Vagina (tissue), 2 donors: ENCODE measurements around the gene TERT. TPM values are rescaled to one million over a fixed set of nuclear protein-coding genes. Genes with fewer than 3 reads are reported as not detected.

Experiments used
- DNase-seq, 2 donors: peaks; one replicate each; pipeline ENCODE4 v3.0.0-alpha.2; 2017; ENCODE audit errors: extremely low spot score in 2 of 2
- H3K27ac ChIP-seq: fragments of 200-600 bp; sonication (generic); one replicate; pipeline ENCODE4 v1.5.1; 2019
- H3K27me3 ChIP-seq: fragments of 200-600 bp; sonication (generic); one replicate; pipeline ENCODE4 v1.5.1; 2019
- H3K36me3 ChIP-seq, 2 donors: fragments of 200-600 bp; sonication (generic); one replicate each; pipeline ENCODE4 v1.5.1; 2017 to 2019
- H3K4me1 ChIP-seq: fragments of 200-600 bp; sonication (generic); one replicate; pipeline ENCODE4 v1.5.1; 2019
- H3K4me3 ChIP-seq, 2 donors: fragments of 200-600 bp; sonication (generic); 1 replicate in 1 of 2; 2 replicates in 1 of 2; pipeline ENCODE4 v1.5.1; 2016 to 2019
- H3K9me3 ChIP-seq: fragments of 200-600 bp; sonication (generic); one replicate; pipeline ENCODE4 v1.5.1; 2019
- CTCF ChIP-seq, 3 experiments: fragments of 450-650 bp in 2 of 3; fragments of 200-600 bp in 1 of 3; sonication (generic) in 1 of 3; IDR thresholded peaks; one replicate each; pipeline ENCODE4 v1.5.1; 2017 to 2019; ENCODE audit warnings: antibody characterized with exemption in 3 of 3, mild to moderate bottlenecking in 2 of 3, moderate library complexity in 2 of 3
- POLR2A ChIP-seq, 2 donors: fragments of 450-650 bp; IDR thresholded peaks; one replicate each; pipeline ENCODE4 v1.6.1; 2017; ENCODE audit warnings: antibody characterized with exemption in 2 of 2, mild to moderate bottlenecking in 2 of 2, moderate library complexity in 2 of 2
- POLR2AphosphoS5 ChIP-seq, 2 donors: sonication (generic); formaldehyde crosslinking; IDR thresholded peaks; one replicate each; pipeline ENCODE4 v1.9.0; 2017; ENCODE audit warnings: antibody characterized with exemption in 2 of 2, mild to moderate bottlenecking in 2 of 2, low read depth in 1 of 2; ENCODE audit not compliant: insufficient read depth in 1 of 2
- intact Hi-C: fragments of 100-400 bp; cut with DNase I; formaldehyde crosslinking; loops from one replicate; pipeline ENCODE4 v1.15.1; 2023
- total RNA-seq: library from RNA; depleted of rRNA; stranded (reverse); fragments of >200 nt; gene quantifications from one replicate; pipeline ENCODE4 v1.2.3, GENCODE V29; 2016

The TERT gene
- total RNA-seq, 1 donor from 2014 or later: not detected

GRCh38 chr5:1207555-1207954 is 87.3 kb downstream of the TERT start:
- DNase-seq: no peak
- no peak for TF ChIP-seq CTCF (IDR thresholded peaks at IDR 0.05)
- TF ChIP-seq POLR2A (IDR thresholded peaks at IDR 0.05): no peak
- TF ChIP-seq POLR2AphosphoS5 (IDR thresholded peaks at IDR 0.05; ENCODE audit: insufficient read depth in 1 of 2, low read depth in 1 of 2): no peak
- Histone ChIP-seq H3K4me1 (no peaks in the 10 kb centered on the region), H3K36me3 (no peaks in the 10 kb centered on the region), H3K27ac (no peak overlapping the region), H3K27me3 (no peaks in the 10 kb centered on the region), H3K4me3 (no peak overlapping the region), H3K9me3 (no peaks in the 10 kb centered on the region)
- intact Hi-C loops: no loop called here

GRCh38 chr5:1206521-1207412 is 88.1 kb downstream of the TERT start:
- no peak overlapping the region for H3K4me3 ChIP-seq
- no peaks in the 10 kb centered on the region for H3K27me3 ChIP-seq
- no peak for DNase-seq
- no peaks in the 10 kb centered on the region for H3K9me3 ChIP-seq
- no peaks in the 10 kb centered on the region for H3K36me3 ChIP-seq
- TF ChIP-seq POLR2AphosphoS5 (IDR thresholded peaks at IDR 0.05; ENCODE audit: insufficient read depth in 1 of 2, low read depth in 1 of 2): no peak
- no peak for TF ChIP-seq CTCF (IDR thresholded peaks at IDR 0.05)
- TF ChIP-seq POLR2A (IDR thresholded peaks at IDR 0.05): no peak
- no peaks in the 10 kb centered on the region for H3K4me1 ChIP-seq
- intact Hi-C loops: no loop called here
- no peak overlapping the region for H3K27ac ChIP-seq

GRCh38 chr5:1205255-1206180 is 89.3 kb downstream of the TERT start:
- Histone ChIP-seq H3K9me3 (no peaks in the 10 kb centered on the region), H3K4me3 (no peak overlapping the region), H3K27ac (no peak overlapping the region), H3K36me3 (no peaks in the 10 kb centered on the region), H3K4me1 (no peaks in the 10 kb centered on the region), H3K27me3 (no peaks in the 10 kb centered on the region)
- no peak for DNase-seq
- no peak for TF ChIP-seq POLR2A (IDR thresholded peaks at IDR 0.05)
- TF ChIP-seq CTCF (IDR thresholded peaks at IDR 0.05): no peak
- no peak for TF ChIP-seq POLR2AphosphoS5 (IDR thresholded peaks at IDR 0.05; ENCODE audit: insufficient read depth in 1 of 2, low read depth in 1 of 2)
- intact Hi-C loops: no loop called here

GRCh38 chr5:1204693-1205242 is 90.1 kb downstream of the TERT start:
- no peaks in the 10 kb centered on the region for H3K27me3 ChIP-seq
- DNase-seq: no peak
- no peak overlapping the region for H3K4me3 ChIP-seq
- no peaks in the 10 kb centered on the region for H3K36me3 ChIP-seq
- TF ChIP-seq POLR2AphosphoS5 (IDR thresholded peaks at IDR 0.05; ENCODE audit: insufficient read depth in 1 of 2, low read depth in 1 of 2) (no peak), CTCF (IDR thresholded peaks at IDR 0.05) (no peak), POLR2A (IDR thresholded peaks at IDR 0.05) (no peak)
- H3K4me1 ChIP-seq: no peaks in the 10 kb centered on the region
- H3K27ac ChIP-seq: no peak overlapping the region
- intact Hi-C loops: no loop called here
- H3K9me3 ChIP-seq: no peaks in the 10 kb centered on the region
